ENCODE data around the gene NHEJ1. TPM values are rescaled to one million over a fixed set of nuclear protein-coding genes. Genes with fewer than 3 reads are reported as not detected.
A peak's percentile ranks its signal among the peaks of the same experiment; 100 is the strongest.

NHEJ1 gene
- polyA plus RNA-seq, 4 donors = 17.5 to 20.3 (median 19.8) TPM

GRCh38 chr2:219094171-219094570, 66.4 kb downstream of the NHEJ1 start:
- DNase-seq (ENCODE audit: low read depth in 4 of 4, low spot score in 2 of 4) = no peak

- DNase-seq (ENCODE audit: low read depth in 4 of 4, low spot score in 2 of 4) = no peak
Observed at GRCh38 chr2:219090436-219091299, 69.9 kb downstream of the NHEJ1 start.

DNA sequence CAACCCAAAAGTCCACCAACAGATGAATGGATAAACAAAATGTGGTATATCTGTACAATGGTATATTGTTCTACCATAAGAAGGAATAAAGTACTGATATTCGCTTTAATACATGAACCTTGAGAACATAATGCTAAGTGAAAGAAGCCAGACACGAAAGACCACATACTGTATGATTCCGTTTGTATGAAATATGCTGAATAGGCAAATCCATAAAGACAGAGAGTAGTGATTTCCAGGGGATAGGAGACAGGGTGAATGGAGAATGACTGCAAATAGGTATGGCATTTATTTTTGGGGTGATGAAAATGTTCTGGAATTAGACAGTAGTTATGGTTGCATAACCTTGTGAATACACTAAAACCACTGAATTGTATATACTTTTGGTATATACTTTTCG, 71.3 kb downstream of the NHEJ1 start:
- no peak for DNase-seq (ENCODE audit: low read depth in 4 of 4, low spot score in 2 of 4)

- no peak for DNase-seq (ENCODE audit: low read depth in 4 of 4, low spot score in 2 of 4)
Observed at GRCh38 chr2:219087848-219088247, 72.8 kb downstream of the NHEJ1 start.

DNA sequence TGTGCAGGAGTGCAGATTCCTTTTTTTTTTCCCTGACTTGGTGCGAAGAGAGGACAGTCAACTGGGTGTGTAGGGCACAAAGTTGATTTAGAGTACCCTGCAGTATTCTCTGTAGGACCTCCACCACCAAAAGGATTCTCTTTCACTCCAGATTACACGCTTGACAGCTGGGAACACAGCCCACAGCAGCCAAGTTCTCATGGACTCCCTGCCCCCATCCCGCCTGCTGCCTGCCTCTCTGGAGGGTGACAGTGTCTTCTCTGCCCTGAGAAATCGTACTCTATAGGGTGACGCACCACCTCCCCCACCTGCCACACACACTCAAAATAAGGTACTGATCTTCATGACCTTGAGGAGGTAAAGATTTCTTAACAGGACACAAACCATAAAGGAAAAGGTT, 73.3 kb downstream of the NHEJ1 start:
- no peak for DNase-seq (ENCODE audit: low read depth in 4 of 4, low spot score in 2 of 4)

- no peak for DNase-seq (ENCODE audit: low read depth in 4 of 4, low spot score in 2 of 4)
Observed at GRCh38 chr2:219086196-219086595, 74.4 kb downstream of the NHEJ1 start.

DNA sequence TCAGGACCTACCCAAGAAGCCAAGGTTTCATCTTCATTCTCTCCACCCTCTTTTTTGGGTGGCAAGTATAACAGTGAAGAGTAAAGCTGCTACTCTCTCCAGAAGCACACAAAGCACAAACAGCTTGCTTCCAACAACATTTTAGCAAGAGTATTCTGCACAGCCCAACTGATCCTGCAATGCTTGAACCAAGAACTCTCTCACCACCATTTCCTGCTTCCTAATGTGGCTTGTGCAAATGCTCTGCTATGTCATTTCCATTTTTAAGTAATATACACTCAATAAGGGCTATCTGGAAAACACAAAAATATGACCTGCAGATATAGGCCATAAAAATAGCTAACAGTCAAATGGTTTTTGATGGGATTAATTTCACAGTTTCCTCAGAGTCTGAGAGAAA, 75.8 kb downstream of the NHEJ1 start:
- no peak for DNase-seq (ENCODE audit: low read depth in 4 of 4, low spot score in 2 of 4)

GRCh38 chr2:219082332-219082958, 78.2 kb downstream of the NHEJ1 start:
- no peak for DNase-seq (ENCODE audit: low read depth in 4 of 4, low spot score in 2 of 4)

GRCh38 chr2:219081701-219082331, 78.8 kb downstream of the NHEJ1 start:
- DNase-seq (ENCODE audit: low read depth in 4 of 4, low spot score in 2 of 4) = no peak

DNA sequence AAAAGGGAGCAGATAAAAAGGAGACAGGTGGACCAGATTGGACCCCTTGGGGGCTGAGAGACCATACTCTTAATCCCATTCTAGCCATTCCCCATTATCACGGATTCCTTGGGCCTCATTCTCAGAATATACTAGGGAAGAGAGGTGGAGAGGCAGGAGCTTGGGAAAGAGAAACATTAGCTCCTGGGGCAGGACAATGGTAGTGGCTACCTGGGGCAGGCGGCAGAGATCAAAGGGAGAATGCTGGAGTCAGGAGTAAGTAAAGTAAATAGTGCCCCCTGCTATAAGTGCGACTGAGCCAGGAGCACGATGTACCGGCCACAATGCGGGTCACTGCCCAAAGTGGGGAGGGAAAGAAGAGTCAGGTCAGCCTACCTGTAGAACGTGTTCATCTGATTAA, 79.5 kb downstream of the NHEJ1 start:
- DNase-seq (ENCODE audit: low read depth in 4 of 4, low spot score in 2 of 4) = no peak

DNA sequence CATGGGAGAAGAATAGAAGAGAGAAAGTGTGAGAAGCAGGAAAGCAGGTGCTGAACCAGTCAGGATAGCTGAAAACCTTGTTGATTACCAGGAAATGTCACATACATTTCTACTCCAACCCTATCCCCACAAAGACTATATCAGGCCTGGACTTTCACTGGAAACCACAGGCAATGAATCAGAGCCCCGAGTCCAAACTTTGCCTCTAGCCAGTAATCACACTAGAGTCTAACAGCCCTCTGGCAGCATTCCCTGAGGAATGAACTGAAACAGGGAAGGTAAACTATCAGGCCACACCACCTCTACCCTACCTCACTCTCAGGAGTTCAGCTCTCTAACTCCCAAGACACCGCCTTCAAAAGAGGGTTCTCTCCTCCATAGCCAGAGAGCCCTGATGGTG, 81.2 kb downstream of the NHEJ1 start:
- no peak for DNase-seq (ENCODE audit: low read depth in 4 of 4, low spot score in 2 of 4)

GRCh38 chr2:219078951-219079350, 81.7 kb downstream of the NHEJ1 start:
- no peak for DNase-seq (ENCODE audit: low read depth in 4 of 4, low spot score in 2 of 4)

DNA sequence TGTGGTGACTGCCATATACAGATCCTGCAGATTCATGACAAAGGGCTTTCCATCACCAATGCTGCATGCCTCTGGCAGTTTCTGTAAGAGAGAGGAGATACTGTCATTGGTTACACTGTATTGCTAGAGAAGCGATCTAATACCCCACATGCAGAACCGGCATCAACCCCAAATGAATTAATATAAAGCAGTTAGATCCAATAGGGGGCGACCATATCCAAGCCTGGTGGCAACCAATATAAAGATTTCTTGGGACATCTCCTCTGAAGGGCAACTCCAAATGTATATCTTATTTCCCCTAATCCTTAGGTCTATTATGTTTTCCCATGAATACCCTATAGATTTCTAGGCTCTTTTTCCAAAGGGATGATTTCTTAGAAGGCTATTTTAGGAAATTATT, 82.5 kb downstream of the NHEJ1 start:
- DNase-seq (ENCODE audit: low read depth in 4 of 4, low spot score in 2 of 4) = no peak

- no peak for DNase-seq (ENCODE audit: low read depth in 4 of 4, low spot score in 2 of 4)
Observed at GRCh38 chr2:219076253-219076652, 84.4 kb downstream of the NHEJ1 start.

- DNase-seq (ENCODE audit: low read depth in 4 of 4, low spot score in 2 of 4) = peak in 2 of 4 donors; percentile 51 to 55
Observed at GRCh38 chr2:219073413-219074129, 87.0 kb downstream of the NHEJ1 start.

- DNase-seq (ENCODE audit: low read depth in 4 of 4, low spot score in 2 of 4) = no peak
Observed at GRCh38 chr2:219072741-219073250, 87.8 kb downstream of the NHEJ1 start.

DNA sequence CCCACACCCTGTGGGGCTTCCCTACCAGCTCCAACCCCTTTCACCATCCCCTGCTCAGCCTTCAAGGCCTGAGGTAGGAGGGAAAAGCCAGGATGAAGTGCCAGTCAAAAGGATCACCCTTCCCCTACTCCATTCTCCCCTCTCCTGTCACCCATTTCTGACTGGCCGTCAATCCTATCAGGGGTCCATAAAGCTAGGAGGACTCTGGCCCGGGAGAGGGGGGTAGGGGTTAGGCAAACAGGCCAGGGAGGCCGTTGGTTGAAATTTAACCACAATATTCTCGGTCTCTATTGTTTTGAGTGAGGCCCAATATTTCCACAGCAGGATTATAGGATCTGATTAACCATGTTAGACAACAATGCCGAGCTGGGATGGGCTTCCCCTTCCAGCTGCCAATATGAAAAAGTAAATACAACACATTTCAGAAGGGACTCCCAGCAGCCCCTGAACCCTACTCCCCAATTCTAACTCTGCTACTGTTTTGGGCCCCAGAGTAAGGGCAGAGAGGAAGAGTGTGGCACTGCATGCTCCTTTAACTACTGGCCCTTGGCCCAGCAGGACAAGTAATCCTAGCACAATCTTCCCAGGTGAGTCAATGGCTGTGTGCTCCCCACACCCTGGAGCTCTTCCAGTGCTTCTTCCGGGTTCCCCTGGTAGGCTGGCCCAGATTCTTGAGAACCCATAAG, 89.3 kb downstream of the NHEJ1 start:
- no peak for DNase-seq (ENCODE audit: low read depth in 4 of 4, low spot score in 2 of 4)

DNA sequence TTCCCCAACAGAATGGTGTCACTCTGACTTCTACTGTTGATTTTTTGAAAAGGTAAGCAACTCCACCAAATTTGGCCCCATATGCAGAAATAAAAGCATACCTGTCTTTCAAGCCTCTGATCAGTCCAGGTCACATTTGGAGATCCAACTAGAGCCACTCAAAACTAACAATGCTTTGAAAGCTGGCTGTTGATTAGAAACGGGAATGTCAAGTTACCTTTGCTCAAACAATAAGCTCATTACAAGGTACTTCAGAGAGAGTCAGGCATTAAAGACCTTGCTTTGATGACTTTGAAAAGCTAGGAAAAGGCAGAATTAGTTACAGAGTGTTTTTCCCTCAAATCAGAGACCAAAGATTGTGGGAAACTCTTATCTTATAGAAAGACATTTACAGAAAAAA, 95.1 kb downstream of the NHEJ1 start:
- no peak for DNase-seq (ENCODE audit: low read depth in 4 of 4, low spot score in 2 of 4)

DNA sequence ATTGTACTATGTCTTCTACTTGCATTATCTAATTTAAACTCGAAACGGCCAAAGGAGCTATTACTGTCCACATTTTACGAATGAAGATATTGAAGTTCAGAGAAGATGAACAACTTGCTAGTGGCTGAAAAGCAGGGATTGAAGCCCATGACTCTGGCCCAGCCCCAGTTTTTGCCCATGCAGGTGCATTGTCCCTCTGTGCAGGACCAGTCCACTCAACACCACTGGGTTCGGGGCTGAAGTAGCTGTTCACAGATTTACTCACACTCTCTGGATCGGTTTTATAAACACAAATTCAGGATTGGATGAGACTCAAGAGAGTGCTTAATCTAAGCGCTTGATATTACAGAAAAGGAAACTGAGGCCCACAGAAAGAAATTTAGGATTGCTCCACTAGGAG, 98.5 kb downstream of the NHEJ1 start:
- no peak for DNase-seq (ENCODE audit: low read depth in 4 of 4, low spot score in 2 of 4)

Data from left renal cortex interstitium (tissue), 4 donors.